Measurements from ENCODE around the gene TMEM186. TPM values are rescaled to one million over a fixed set of nuclear protein-coding genes. Genes with fewer than 3 reads are reported as not detected.
"Not testable (repeated sequence)": the region's sequence is repeated elsewhere in the genome, so short reads cannot be mapped to it uniquely, and the experiment has no call there.

Gene TMEM186
- total RNA-seq, 1 experiment from 2014 or later: 12.4 TPM

DNA sequence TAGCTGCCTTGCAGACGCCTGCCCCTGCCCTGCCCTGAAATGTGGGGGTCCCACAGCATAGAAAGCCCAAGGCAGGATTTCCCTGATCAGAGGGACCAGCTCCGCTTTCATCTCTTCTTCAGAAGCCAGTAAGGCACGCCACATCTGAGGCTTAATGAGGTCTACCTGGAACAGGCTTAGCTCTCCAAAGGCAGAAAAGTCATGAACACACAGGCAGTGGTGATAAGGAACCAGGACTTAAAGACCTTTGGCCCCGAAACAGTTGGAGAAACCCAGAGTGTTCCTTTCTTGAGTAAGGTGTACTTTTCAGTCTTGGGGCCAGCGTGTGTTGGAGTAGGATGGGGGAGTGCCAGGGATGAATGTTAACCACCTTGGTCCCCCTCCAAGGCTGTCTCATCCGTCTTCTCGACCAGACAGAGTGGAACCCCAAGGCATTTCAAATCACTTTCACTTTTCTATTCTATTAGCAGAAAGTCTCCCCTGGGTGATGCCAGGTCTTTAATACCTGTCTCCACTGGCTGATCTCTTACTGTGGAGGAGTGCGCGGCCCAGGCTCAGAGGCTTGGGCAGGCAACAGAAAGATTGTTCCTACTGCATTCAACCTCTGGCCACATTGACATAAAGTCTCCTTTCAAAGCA lies 43.9 kb downstream of the TMEM186 start:
- ChIA-PET POLR2A (no interaction called here), CTCF (no interaction called here)
- ATAC-seq (no peak), DNase-seq (ENCODE audit: low read depth, low spot score) (no peak)
- intact Hi-C loops (cut with micrococcal nuclease; ENCODE audit: unreplicated experiment) (no loop called here), in situ Hi-C loops (cut with HindIII; ENCODE audit: low pct_unique_long_range_greater_than_20kb, low sequenced_read_pairs) (no loop called here)
- Histone ChIP-seq H3K9me3 (ENCODE audit: control insufficient read depth, insufficient read depth, low read depth, low read length) (no peaks in the 10 kb centered on the region), H3K27me3 (ENCODE audit: control insufficient read depth, insufficient read depth, low read length) (no peaks in the 10 kb centered on the region), H3K4me1 (ENCODE audit: control insufficient read depth, insufficient read depth, low read length) (no peaks in the 10 kb centered on the region; the same call in 1 of the 2 replicates), H3K27ac (ENCODE audit: low read length) (no peak overlapping the region), H3K4me3 (ENCODE audit: low read depth in 2 of 2, low read length in 2 of 2) (no peak overlapping the region), H3K36me3 (ENCODE audit: control insufficient read depth, insufficient read depth, low read length) (no peaks in the 10 kb centered on the region)
- TF ChIP-seq POLR2AphosphoS5 (IDR thresholded peaks at IDR 0.05; ENCODE audit: low read depth, low read length): no peak
- BruUV-seq (replicated peaks): no TSS peak

DNA sequence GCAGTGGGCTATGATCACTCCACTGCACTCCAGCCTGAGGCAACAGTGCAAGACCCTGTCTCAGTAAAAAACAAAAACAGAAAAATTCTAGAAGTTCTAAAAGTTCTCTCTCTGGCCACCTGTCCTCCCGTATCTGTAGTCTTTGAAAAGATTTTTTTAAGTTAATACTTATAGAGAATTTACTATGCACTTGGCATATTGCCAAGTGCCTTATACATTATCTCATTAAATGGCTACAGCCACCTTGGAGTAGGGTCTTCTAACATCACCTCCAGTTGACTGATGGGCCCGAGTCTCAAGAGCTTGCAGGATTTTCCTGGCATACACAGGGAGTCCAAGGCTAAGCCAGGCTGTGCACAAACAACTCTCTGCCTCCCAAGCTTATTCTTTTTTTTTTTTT lies 44.7 kb downstream of the TMEM186 start:
- in situ Hi-C loops (cut with HindIII; ENCODE audit: low pct_unique_long_range_greater_than_20kb, low sequenced_read_pairs) (no loop called here), intact Hi-C loops (cut with micrococcal nuclease; ENCODE audit: unreplicated experiment) (no loop called here)
- H3K27me3 ChIP-seq (ENCODE audit: control insufficient read depth, insufficient read depth, low read length): no peaks in the 10 kb centered on the region
- ATAC-seq: no peak
- DNase-seq (ENCODE audit: low read depth, low spot score): no peak
- no peaks in the 10 kb centered on the region for H3K9me3 ChIP-seq (ENCODE audit: control insufficient read depth, insufficient read depth, low read depth, low read length)
- TF ChIP-seq, protein P1, sequence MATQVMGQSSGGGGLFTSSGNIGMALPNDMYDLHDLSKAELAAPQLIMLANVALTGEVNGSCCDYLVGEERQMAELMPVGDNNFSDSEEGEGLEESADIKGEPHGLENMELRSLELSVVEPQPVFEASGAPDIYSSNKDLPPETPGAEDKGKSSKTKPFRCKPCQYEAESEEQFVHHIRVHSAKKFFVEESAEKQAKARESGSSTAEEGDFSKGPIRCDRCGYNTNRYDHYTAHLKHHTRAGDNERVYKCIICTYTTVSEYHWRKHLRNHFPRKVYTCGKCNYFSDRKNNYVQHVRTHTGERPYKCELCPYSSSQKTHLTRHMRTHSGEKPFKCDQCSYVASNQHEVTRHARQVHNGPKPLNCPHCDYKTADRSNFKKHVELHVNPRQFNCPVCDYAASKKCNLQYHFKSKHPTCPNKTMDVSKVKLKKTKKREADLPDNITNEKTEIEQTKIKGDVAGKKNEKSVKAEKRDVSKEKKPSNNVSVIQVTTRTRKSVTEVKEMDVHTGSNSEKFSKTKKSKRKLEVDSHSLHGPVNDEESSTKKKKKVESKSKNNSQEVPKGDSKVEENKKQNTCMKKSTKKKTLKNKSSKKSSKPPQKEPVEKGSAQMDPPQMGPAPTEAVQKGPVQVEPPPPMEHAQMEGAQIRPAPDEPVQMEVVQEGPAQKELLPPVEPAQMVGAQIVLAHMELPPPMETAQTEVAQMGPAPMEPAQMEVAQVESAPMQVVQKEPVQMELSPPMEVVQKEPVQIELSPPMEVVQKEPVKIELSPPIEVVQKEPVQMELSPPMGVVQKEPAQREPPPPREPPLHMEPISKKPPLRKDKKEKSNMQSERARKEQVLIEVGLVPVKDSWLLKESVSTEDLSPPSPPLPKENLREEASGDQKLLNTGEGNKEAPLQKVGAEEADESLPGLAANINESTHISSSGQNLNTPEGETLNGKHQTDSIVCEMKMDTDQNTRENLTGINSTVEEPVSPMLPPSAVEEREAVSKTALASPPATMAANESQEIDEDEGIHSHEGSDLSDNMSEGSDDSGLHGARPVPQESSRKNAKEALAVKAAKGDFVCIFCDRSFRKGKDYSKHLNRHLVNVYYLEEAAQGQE (IDR thresholded peaks at IDR 0.05; ENCODE audit: insufficient read depth in 1 of 2, low read depth in 2 of 2, low read length in 1 of 2): no peak
- no peak for TF ChIP-seq TCF7L2 (IDR thresholded peaks at IDR 0.05; ENCODE audit: low read depth, low read length)
- TF ChIP-seq, protein P2, sequence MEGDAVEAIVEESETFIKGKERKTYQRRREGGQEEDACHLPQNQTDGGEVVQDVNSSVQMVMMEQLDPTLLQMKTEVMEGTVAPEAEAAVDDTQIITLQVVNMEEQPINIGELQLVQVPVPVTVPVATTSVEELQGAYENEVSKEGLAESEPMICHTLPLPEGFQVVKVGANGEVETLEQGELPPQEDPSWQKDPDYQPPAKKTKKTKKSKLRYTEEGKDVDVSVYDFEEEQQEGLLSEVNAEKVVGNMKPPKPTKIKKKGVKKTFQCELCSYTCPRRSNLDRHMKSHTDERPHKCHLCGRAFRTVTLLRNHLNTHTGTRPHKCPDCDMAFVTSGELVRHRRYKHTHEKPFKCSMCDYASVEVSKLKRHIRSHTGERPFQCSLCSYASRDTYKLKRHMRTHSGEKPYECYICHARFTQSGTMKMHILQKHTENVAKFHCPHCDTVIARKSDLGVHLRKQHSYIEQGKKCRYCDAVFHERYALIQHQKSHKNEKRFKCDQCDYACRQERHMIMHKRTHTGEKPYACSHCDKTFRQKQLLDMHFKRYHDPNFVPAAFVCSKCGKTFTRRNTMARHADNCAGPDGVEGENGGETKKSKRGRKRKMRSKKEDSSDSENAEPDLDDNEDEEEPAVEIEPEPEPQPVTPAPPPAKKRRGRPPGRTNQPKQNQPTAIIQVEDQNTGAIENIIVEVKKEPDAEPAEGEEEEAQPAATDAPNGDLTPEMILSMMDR (IDR thresholded peaks at IDR 0.05): no peak
- no TSS peak for BruUV-seq (replicated peaks)
- ChIA-PET POLR2A (no interaction called here), CTCF (no interaction called here)
- H3K27ac ChIP-seq (ENCODE audit: low read length): no peak overlapping the region
- no peaks in the 10 kb centered on the region; the same call in 1 of the 2 replicates for H3K4me1 ChIP-seq (ENCODE audit: control insufficient read depth, insufficient read depth, low read length)
- H3K36me3 ChIP-seq (ENCODE audit: control insufficient read depth, insufficient read depth, low read length): no peaks in the 10 kb centered on the region
- H3K4me3 ChIP-seq (ENCODE audit: low read depth in 2 of 2, low read length in 2 of 2): no peak overlapping the region

DNA sequence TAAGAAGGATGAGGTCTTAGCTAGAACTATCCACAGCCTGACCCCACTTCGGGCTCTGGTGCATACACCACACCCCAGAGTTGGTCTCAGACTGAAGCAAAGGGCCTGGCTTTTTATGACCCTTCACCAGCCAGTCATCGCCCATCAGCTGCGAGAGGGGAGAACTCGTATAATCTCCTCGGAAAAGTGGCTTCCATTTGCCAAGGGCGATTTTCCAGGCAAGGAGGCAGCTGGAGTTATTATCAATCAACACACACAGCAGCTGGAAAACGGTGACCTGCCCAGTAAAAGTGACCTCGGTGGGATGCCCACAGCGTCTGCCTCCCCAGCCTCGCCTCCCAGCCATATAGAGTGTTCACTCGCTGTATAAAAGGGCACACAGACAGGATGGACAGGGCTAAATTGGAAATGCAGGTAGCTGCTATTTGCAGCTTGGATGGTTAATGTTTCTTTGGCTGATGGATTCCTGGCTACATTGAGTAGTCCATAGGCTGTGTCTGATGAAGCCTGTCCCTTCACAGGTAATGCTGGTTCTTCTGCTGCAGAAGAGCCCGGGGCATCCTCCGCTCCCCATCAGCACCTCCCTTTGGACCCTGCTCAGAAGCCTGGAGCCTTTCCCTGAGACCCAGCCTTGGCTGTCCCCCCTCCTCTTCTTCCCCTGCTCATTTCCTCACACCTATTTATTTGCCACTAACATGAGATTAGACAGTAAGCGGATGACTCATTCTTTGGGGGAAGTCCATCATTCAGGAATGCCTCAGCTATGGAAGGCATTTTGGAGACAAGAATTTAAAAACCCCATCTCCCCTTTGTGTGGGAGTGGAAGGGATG lies 45.7 kb downstream of the TMEM186 start:
- H3K27ac ChIP-seq (ENCODE audit: low read length): no peak overlapping the region
- BruUV-seq (replicated peaks): no TSS peak
- H3K9me3 ChIP-seq (ENCODE audit: control insufficient read depth, insufficient read depth, low read depth, low read length): no peaks in the 10 kb centered on the region
- H3K27me3 ChIP-seq (ENCODE audit: control insufficient read depth, insufficient read depth, low read length): no peaks in the 10 kb centered on the region
- no peaks in the 10 kb centered on the region for H3K36me3 ChIP-seq (ENCODE audit: control insufficient read depth, insufficient read depth, low read length)
- POLR2A ChIA-PET: no interaction called here
- ATAC-seq (peak; percentile 66), DNase-seq (ENCODE audit: low read depth, low spot score) (no peak)
- no peak for TF ChIP-seq TCF7L2 (IDR thresholded peaks at IDR 0.05; ENCODE audit: low read depth, low read length)
- TF ChIP-seq SIN3A (IDR thresholded peaks at IDR 0.05; ENCODE audit: borderline replicate concordance, insufficient read depth, low read depth, low read length): no peak
- TF ChIP-seq, protein P2 (IDR thresholded peaks at IDR 0.05): no peak
- no peaks in the 10 kb centered on the region; the same call in 1 of the 2 replicates for H3K4me1 ChIP-seq (ENCODE audit: control insufficient read depth, insufficient read depth, low read length)
- H3K4me3 ChIP-seq (ENCODE audit: low read depth in 2 of 2, low read length in 2 of 2): no peak overlapping the region
- in situ Hi-C loops (cut with HindIII; ENCODE audit: low pct_unique_long_range_greater_than_20kb, low sequenced_read_pairs): no loop called here
- intact Hi-C loops (cut with micrococcal nuclease; ENCODE audit: unreplicated experiment): no loop called here
- CTCF ChIA-PET: interaction anchor here (0.7 kb wide), 1 partner anchor 827 kb away, joined by 11 read pairs; no protein-coding TSS in a partner anchor

DNA sequence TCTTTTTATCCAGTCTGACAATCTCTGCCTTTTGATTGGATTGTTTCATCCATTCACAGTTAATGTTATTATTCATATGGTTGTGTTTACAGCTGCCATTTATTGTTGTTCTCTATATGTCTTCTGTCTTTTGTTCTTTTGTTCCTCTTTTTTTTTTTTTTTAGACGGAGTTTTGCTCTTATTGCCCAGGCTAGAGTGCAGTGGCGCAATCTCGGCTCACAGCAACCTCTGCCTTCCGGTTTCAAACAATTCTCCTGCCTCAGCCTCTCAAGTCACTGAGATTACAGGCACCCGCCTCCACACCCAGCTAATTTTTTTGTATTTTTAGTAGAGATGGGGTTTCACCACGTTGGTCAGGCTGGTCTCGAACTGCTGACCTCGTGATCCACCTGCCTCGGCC lies 48.5 kb downstream of the TMEM186 start:
- POLR2A ChIA-PET: not testable (repeated sequence)

More for the DNA sequence above, 48.5 kb downstream of the TMEM186 start:
- H3K27ac ChIP-seq (ENCODE audit: low read length); H3K9me3 ChIP-seq (ENCODE audit: control insufficient read depth, insufficient read depth, low read depth, low read length); DNase-seq (ENCODE audit: low read depth, low spot score); in situ Hi-C loops (cut with HindIII; ENCODE audit: low pct_unique_long_range_greater_than_20kb, low sequenced_read_pairs); H3K4me1 ChIP-seq (ENCODE audit: control insufficient read depth, insufficient read depth, low read length); intact Hi-C loops (cut with micrococcal nuclease; ENCODE audit: unreplicated experiment); H3K36me3 ChIP-seq (ENCODE audit: control insufficient read depth, insufficient read depth, low read length); H3K4me3 ChIP-seq (ENCODE audit: low read depth in 2 of 2, low read length in 2 of 2); H3K27me3 ChIP-seq (ENCODE audit: control insufficient read depth, insufficient read depth, low read length); CTCF ChIA-PET; BruUV-seq (replicated peaks); ATAC-seq: not testable (repeated sequence)
